ENCODE results near the gene FAM167B. TPM values are rescaled to one million over a fixed set of nuclear protein-coding genes. Genes with fewer than 3 reads are reported as not detected.

The FAM167B gene
- total and polyA plus RNA-seq, 2 of the 4 experiments (the other 2 are of a cell fraction) = 0.18 to 0.53 TPM

GRCh38 chr1:32224285-32224684 lies 22.7 kb upstream of the FAM167B start:
- CTCF ChIA-PET = no interaction called here
- Histone ChIP-seq H2AK9ac (replicated peaks; ENCODE audit: low read depth, low read length, poor library complexity) (no peak overlapping the region), H2BK15ac (ENCODE audit: low read depth, low read length) (no peak overlapping the region), H3K9me3 (ENCODE audit: control insufficient read depth, insufficient read depth, low read length) (no peaks in the 10 kb centered on the region), H3K27me3 (ENCODE audit: control insufficient read depth, insufficient read depth, low read length) (no peaks in the 10 kb centered on the region), H3K9ac (ENCODE audit: low read depth, low read length) (no peak overlapping the region), H4K91ac (ENCODE audit: insufficient read depth, low read depth, low read length) (no peak overlapping the region), H3K4me2 (ENCODE audit: low read depth, low read length) (no peak overlapping the region), H3K56ac (ENCODE audit: extremely low read depth, insufficient read depth, low read length) (no peak overlapping the region), H3K4ac (ENCODE audit: low read depth, low read length) (no peak overlapping the region), H2AFZ (replicated peaks; ENCODE audit: low read length, poor library complexity) (no peak overlapping the region), H4K5ac (ENCODE audit: low read depth, low read length) (no peak overlapping the region), H3K4me3 (ENCODE audit: insufficient read depth, low read depth, low read length) (no peak overlapping the region), H2BK20ac (ENCODE audit: low read depth, low read length) (no peak overlapping the region), H3K36me3 (ENCODE audit: control insufficient read depth, insufficient read depth, low read length) (peaks cover 44% of the 10 kb centered on the region), H3K4me1 (ENCODE audit: control insufficient read depth, insufficient read depth, low read length) (peaks cover 12% of the 10 kb centered on the region), H4K20me1 (ENCODE audit: insufficient read depth, low read length) (0 out of 2 replicates have a peak, but pooled peaks cover 10% of the 10 kb centered on the region), H3K9me1 (ENCODE audit: insufficient read depth, low read length) (peaks cover 16% of the 10 kb centered on the region), H4K8ac (ENCODE audit: low read depth in 2 of 2, low read length in 2 of 2) (no peak overlapping the region), H3K79me1 (ENCODE audit: low read depth in 1 of 2, low read length in 2 of 2) (peaks cover 37 to 74% of the 10 kb centered on the region in 2 experiments), H2AK5ac (ENCODE audit: low read depth, low read length) (no peak overlapping the region), H3K23ac (ENCODE audit: low read depth, low read length) (0 out of 2 replicates have a peak overlapping the region, but pooled peaks have one; percentile 18), H2BK120ac (ENCODE audit: low read depth, low read length) (no peak overlapping the region), H2BK5ac (ENCODE audit: low read depth, low read length, poor library complexity, severe bottlenecking) (no peak overlapping the region), H3K18ac (ENCODE audit: low read depth, low read length) (no peak overlapping the region), H3K27ac (ENCODE audit: insufficient read depth, low read length) (no peak overlapping the region), H3K14ac (replicated peaks; ENCODE audit: low read depth, low read length) (no peak overlapping the region)
- DNase-seq (no peak), ATAC-seq (ENCODE audit: low read depth) (no peak)
- dilution Hi-C loops (cut with HindIII; ENCODE audit: low sequenced_read_pairs, unreplicated experiment) = no loop called here
- TF ChIP-seq CTCF (conservative IDR thresholded peaks at IDR 0.05; ENCODE audit: low read depth, low read length) (no peak), MAFK (IDR thresholded peaks at IDR 0.05; ENCODE audit: low read depth, low read length) (no peak), USF2 (IDR thresholded peaks at IDR 0.05; ENCODE audit: low read depth, low read length) (no peak), ELK1 (IDR thresholded peaks at IDR 0.05; ENCODE audit: borderline replicate concordance, low read depth, low read length) (no peak), CHD1 (IDR thresholded peaks at IDR 0.05; ENCODE audit: low read depth, low read length) (no peak), SMC3 (IDR thresholded peaks at IDR 0.05; ENCODE audit: low read depth, low read length) (no peak), BHLHE40 (IDR thresholded peaks at IDR 0.05; ENCODE audit: low read depth, low read length) (no peak), MAZ (IDR thresholded peaks at IDR 0.05; ENCODE audit: borderline replicate concordance, low read depth, low read length) (no peak), NFE2L2 (IDR thresholded peaks at IDR 0.05; ENCODE audit: low read depth, low read length) (no peak), CEBPB (IDR thresholded peaks at IDR 0.05; ENCODE audit: low read depth, low read length) (no peak), POLR2A (IDR thresholded peaks at IDR 0.05; ENCODE audit: low read depth, low read length) (no peak), RAD21 (IDR thresholded peaks at IDR 0.05; ENCODE audit: low read length) (no peak), RCOR1 (IDR thresholded peaks at IDR 0.05; ENCODE audit: insufficient replicate concordance, low read length) (no peak), FOS (IDR thresholded peaks at IDR 0.05; ENCODE audit: low read depth, low read length) (no peak), MXI1 (IDR thresholded peaks at IDR 0.05; ENCODE audit: borderline replicate concordance, low read depth, low read length) (no peak), RFX5 (IDR thresholded peaks at IDR 0.05; ENCODE audit: low read depth, low read length) (no peak)
- intact Hi-C loops (cut with micrococcal nuclease) = loop anchor here (5.0 kb wide), 1 partner anchor 68 kb away; the partner anchor contains the start of gene HDAC1
- in situ Hi-C loops (cut with MboI; ENCODE audit: low sequenced_read_pairs) = no loop called here
- BruUV-seq (replicated peaks) = no TSS peak
- WGBS, 2 experiments (ENCODE audit: extremely low coverage in 2 of 2, insufficient read length in 1 of 2) = 100% methylated on average over 1 of the region's 4 CpGs; no CpG with 5 or more reads in 1 of the 2 experiments
- POLR2A ChIA-PET (ENCODE audit: unreplicated experiment) = no interaction called here

Measured in IMR-90 (cell line).